ENCODE data around the gene AGXT2.

GRCh38 chr5:35026280-35026840 lies 21.4 kb downstream of the AGXT2 start:
- TF ChIP-seq CTCF (conservative IDR thresholded peaks at IDR 0.05 in 1 of 2, IDR thresholded peaks at IDR 0.05 in 1 of 2; ENCODE audit: low read depth in 1 of 2, low read length in 2 of 2) (no peak), EZH2 (IDR thresholded peaks at IDR 0.05; ENCODE audit: low read length, missing control alignments) (no peak)

Data from fibroblast of lung (primary cell).